ENCODE measurements around the gene GARIN5B.

DNA sequence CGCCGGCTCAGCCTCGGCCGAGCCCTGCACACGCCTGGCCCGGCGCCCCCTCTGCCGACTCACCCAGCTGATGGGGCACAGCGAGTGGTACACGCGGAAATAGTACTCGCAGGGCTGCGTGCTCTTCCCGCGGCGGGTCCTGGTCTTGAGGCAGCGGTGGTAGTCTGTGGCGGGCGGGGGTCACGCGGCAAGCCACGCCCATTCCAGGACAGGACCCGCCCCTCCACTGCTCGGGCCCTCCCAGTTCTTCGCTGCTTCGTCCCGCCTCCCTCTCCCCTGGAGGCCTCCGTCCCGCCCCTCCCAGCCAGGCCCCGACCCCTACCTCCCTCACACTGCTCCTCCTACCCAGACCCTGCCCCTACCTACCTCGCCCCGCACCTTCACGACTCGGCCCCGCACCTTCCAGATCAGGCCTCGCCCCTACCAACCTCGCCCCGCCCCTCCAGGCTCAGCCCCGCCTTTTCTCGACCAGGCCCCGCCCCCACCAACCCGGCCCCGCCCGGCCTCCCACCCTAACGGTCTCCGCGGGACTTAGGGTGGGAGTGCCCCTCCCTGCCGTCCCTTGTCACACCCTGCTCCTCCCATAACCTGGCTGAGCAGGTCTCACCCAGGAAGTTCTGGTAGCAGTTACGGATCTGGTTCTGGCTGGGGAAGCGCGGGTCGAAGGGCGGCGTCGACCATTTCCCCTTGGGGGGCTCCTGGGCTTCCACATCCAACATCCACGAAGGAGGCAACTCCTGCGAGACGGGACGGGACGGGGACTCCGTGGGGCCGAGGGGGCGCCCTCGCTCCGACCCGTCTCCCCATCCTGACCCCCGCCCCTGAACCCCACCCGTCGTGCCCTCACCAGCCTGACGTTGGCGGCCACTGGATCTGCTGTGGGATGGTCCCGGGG, 9.0 kb downstream of the GARIN5B start:
- TF ChIP-seq CTCF (CRISPR knock-in tag; IDR thresholded peaks at IDR 0.05) (no peak), JUN (CRISPR knock-in tag; IDR thresholded peaks at IDR 0.05) (no peak), ZNF30 (CRISPR knock-in tag; IDR thresholded peaks at IDR 0.05) (no peak), XBP1 (CRISPR knock-in tag; IDR thresholded peaks at IDR 0.05) (no peak), ZNF180 (CRISPR knock-in tag; IDR thresholded peaks at IDR 0.05; ENCODE audit: borderline replicate concordance, low read depth) (no peak)
